ENCODE results near the gene TXNDC2.
"Not testable (repeated sequence)": the region's sequence is repeated elsewhere in the genome, so short reads cannot be mapped to it uniquely, and the experiment has no call there.

The TXNDC2 gene

GRCh38 chr18:9852266-9853081, 33.3 kb upstream of the TXNDC2 start:
- DNase-seq (ENCODE audit: low read depth) = no peak
- TF ChIP-seq CTCF (IDR thresholded peaks at IDR 0.05; ENCODE audit: control insufficient read depth, insufficient read depth, low read depth, low read length, missing control alignments) = no peak
- no peak overlapping the region for H3K4me3 ChIP-seq (ENCODE audit: control insufficient read depth, low read depth, low read length)

- no peak for TF ChIP-seq CTCF (IDR thresholded peaks at IDR 0.05; ENCODE audit: control insufficient read depth, insufficient read depth, low read depth, low read length, missing control alignments)
- H3K4me3 ChIP-seq (ENCODE audit: control insufficient read depth, low read depth, low read length) = no peak overlapping the region
- DNase-seq (ENCODE audit: low read depth) = no peak
Observed at GRCh38 chr18:9854801-9855676, 30.7 kb upstream of the TXNDC2 start.

- DNase-seq (ENCODE audit: low read depth) = no peak
- TF ChIP-seq CTCF (IDR thresholded peaks at IDR 0.05; ENCODE audit: control insufficient read depth, insufficient read depth, low read depth, low read length, missing control alignments) = no peak
- no peak overlapping the region for H3K4me3 ChIP-seq (ENCODE audit: control insufficient read depth, low read depth, low read length)
Observed at GRCh38 chr18:9855681-9856080, 30.1 kb upstream of the TXNDC2 start.

- no peak for TF ChIP-seq CTCF (IDR thresholded peaks at IDR 0.05; ENCODE audit: control insufficient read depth, insufficient read depth, low read depth, low read length, missing control alignments)
- DNase-seq (ENCODE audit: low read depth) = no peak
Observed at GRCh38 chr18:9856092-9856491, 29.7 kb upstream of the TXNDC2 start.

GRCh38 chr18:9857479-9857998, 28.2 kb upstream of the TXNDC2 start:
- not testable (repeated sequence) for DNase-seq (ENCODE audit: low read depth); H3K4me3 ChIP-seq (ENCODE audit: control insufficient read depth, low read depth, low read length)

More at GRCh38 chr18:9856092-9856491, 29.7 kb upstream of the TXNDC2 start:
- no peak overlapping the region for H3K4me3 ChIP-seq (ENCODE audit: control insufficient read depth, low read depth, low read length)

GRCh38 chr18:9858642-9859041, 27.1 kb upstream of the TXNDC2 start:
- DNase-seq (ENCODE audit: low read depth) = no peak
- TF ChIP-seq CTCF (IDR thresholded peaks at IDR 0.05; ENCODE audit: control insufficient read depth, insufficient read depth, low read depth, low read length, missing control alignments) = no peak
- no peak overlapping the region for H3K4me3 ChIP-seq (ENCODE audit: control insufficient read depth, low read depth, low read length)

GRCh38 chr18:9859232-9859631, 26.5 kb upstream of the TXNDC2 start:
- no peak for DNase-seq (ENCODE audit: low read depth)
- no peak overlapping the region for H3K4me3 ChIP-seq (ENCODE audit: control insufficient read depth, low read depth, low read length)
- TF ChIP-seq CTCF (IDR thresholded peaks at IDR 0.05; ENCODE audit: control insufficient read depth, insufficient read depth, low read depth, low read length, missing control alignments) = no peak

All from AG09309 (cell line).